GM19324 (cell line): ENCODE data around the gene MPP7.

Experiments
- ATAC-seq: cut with Tn5 transposase; IDR thresholded peaks from one replicate; pipeline ENCODE4 v1.9.1; 2021; ENCODE audit warnings: mild to moderate bottlenecking, moderate library complexity; ENCODE audit not compliant: unreplicated experiment, low FRiP score

Gene MPP7

GRCh38 chr10:28273343-28273742 is 29.5 kb downstream of the MPP7 start:
- ATAC-seq, result no peak

GRCh38 chr10:28269842-28270456 is 32.9 kb downstream of the MPP7 start:
- no peak for ATAC-seq

- ATAC-seq, result no peak
Observed at GRCh38 chr10:28266449-28267224, 36.2 kb downstream of the MPP7 start.

GRCh38 chr10:28263136-28263857 is 39.6 kb downstream of the MPP7 start:
- ATAC-seq, result no peak

GRCh38 chr10:28256776-28257175 is 46.1 kb downstream of the MPP7 start:
- no peak for ATAC-seq

- no peak for ATAC-seq
Observed at GRCh38 chr10:28254290-28254985, 48.4 kb downstream of the MPP7 start.

GRCh38 chr10:28253169-28253785 is 49.6 kb downstream of the MPP7 start:
- ATAC-seq, result no peak
